Fibroblast of gingiva (primary cell): Measurements from ENCODE around the gene GRK5.

Source experiments
- DNase-seq: peaks from one replicate; pipeline ENCODE4 v3.0.0-alpha.2; 2011; ENCODE audit warnings: low read depth

Gene GRK5

DNA sequence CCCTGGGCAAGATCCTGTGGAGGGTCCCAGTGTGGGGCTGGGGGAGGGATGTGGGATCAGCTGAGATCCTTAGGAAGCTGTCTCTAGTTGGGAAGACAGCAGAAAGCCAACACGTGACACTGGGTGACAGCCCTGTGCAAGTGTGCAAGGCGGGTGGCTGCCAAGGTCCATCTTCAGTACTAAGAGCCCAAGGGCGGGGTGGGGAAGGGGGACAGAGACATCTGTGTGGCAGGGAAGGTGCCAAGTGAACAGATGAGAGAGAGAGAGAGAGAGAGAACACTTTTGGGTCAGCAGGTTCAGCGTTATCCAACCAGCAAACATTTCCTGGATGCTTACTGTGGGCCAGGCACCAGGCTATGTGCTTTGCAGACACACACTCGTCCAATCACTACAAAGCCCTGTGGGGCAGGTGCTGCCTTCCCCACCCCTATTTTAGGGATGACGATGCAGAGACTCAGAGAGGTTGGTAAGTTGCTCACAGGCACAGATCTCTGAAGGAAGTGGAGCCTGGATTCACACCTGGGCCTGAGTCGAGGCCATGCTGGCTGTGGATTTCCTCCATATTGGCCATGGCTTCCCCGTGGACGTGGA, 135.7 kb downstream of the GRK5 start:
- no peak for DNase-seq

GRCh38 chr10:119344381-119344780, 137.0 kb downstream of the GRK5 start:
- DNase-seq, result no peak

DNA sequence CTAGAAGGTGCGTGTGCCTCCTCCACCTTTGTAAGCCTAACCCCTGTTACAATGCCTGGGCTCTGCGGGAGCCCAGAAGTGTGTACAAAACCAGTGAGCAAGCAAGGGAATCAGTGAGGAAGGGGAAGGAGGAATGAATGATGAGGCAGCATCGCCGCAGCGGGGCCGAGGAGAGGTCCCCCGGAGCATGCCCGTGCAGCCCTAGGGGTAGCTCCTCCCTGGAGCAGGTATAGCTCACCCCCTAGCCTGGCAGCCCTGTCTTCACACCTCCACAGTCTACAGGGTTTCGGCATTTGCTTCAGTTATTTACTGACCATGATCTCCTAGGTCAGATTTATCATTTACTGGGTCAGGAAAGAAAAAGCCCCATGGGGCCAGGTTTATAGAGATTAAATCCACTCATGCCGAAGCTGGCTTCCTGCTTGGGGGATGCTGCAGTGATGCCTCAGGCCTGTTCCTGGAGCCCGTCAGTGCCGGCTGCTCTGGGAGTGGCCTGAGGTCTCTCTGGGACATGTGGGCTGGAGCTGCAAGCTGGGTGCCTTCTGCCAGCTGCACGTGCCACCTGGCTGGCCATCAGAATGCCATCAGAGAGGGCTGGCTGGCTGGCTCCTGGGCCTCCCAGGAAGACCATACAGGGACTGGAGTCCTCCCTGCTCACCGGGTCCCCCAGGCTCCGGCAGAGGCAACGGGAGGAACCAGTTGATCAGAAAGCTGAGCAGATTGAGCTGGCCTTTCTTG, 138.9 kb downstream of the GRK5 start:
- no peak for DNase-seq

GRCh38 chr10:119347181-119347974, 140.0 kb downstream of the GRK5 start:
- DNase-seq, result no peak

DNA sequence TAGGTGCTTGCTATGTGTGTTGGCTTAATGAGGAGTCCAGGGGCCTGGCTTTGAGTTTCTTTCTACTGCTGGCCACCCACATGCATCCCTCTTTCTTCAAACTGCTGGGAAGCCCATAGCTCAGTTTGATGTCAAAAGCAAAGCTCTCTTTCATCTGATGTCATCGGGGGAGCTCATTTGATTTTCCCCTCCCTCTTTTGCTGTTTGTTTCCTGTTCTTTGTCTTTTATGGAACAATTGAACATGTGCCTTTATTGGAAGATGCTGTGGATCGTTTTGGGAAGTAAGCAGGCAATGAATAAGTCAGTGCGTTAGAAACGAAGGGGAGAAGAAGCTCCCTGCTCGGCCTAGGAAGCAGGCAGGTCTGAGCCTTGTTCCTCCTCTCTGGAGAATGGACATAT, 140.7 kb downstream of the GRK5 start:
- no peak for DNase-seq

DNA sequence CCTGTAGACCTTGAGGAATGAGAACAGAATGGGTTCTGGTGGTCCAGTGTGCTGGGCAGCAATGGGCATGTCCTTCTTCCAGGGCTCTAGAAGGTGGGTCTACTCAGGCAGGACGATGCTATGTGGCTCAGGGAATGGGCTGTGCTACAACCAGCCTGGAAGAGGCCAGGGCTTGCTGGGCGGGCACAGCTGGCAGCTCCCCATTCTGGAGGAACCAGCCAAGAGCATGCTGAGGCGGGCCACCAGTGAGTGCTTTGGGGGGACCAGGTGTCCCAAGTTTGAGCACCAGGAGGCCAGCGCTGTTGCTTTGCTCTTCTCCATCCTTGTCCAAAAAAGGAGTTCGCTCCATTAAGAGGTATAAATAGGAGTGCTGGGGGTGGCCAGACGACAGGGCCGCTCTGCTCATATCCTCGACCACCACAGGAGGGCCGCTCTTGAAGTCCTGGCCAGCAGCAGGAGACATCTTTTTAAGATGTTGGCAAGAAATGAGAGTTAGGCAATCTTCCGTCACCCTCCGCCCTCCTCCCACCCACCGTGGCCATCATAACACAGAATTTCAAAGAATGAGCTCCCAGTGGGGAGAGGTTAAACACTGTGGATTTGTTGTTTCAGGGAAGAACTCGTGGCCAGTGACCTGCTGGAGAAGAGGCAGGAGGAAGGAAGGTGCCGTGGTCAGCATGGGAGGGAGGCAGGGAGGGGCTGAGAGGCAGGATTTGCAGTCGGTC, 141.3 kb downstream of the GRK5 start:
- peak; percentile 37 for DNase-seq

DNA sequence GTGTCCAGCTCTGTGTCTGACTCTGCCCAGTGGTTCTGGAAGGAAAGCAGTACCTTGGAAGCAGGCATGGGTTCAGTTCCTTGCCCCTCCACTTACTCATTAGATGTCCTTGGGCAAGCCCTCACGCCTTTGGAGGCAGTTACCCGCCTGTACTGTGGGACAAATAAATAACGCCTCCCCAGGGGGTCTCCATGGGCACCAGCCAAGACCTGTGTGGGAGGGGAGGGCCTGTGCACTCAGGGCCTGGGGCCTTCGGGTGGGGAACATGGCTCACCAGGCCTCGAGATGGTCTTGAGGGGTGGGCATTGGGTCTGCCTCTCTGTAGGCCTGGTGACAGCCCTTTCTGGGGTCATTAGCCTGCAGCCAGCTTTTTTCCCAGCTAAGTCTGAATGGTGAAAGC, 142.0 kb downstream of the GRK5 start:
- no peak for DNase-seq

GRCh38 chr10:119349937-119350501, 142.6 kb downstream of the GRK5 start:
- DNase-seq, result no peak

- peak; percentile 39 for DNase-seq
These were observed 143.2 kb downstream of the GRK5 start for GRCh38 chr10:119350502-119351097.

DNA sequence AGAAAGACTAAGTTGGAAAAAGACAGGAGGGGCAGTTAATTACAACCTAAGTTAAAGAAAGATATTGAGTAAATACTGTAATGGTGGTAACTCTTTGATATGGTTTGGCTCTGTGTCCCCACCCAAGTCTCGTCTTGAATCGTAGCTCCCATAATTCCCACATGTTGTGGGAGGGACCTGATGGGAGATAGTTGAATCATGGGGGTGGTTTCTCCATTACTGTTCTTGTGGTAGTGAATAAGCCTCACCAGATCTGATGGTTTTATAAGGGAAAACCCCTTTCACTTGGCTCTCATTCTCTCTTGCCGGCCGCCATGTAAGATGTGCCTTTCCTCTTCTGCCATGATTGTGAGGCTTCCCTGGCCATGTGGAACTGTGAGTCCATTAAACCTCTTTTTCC, 143.8 kb downstream of the GRK5 start:
- no peak for DNase-seq

DNA sequence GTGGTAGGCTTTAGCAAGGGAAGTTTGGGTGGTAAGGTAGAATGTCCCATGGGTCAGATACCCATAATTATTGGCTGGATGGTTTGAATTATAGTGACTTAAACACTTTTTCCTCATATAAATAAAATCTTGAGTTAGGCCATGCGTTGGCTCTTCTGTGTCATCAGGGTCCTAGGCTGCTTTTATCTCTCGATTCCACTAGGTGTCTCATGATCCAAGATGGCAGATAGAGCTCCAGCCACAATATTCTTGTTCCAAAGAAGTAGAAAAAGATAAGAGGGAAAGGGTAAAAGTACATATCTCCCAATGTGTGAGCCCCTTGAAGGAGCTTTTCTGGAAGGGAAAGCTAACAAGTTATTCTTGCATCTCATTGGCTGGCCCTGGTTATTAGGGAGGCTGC, 144.7 kb downstream of the GRK5 start:
- DNase-seq, result no peak

DNA sequence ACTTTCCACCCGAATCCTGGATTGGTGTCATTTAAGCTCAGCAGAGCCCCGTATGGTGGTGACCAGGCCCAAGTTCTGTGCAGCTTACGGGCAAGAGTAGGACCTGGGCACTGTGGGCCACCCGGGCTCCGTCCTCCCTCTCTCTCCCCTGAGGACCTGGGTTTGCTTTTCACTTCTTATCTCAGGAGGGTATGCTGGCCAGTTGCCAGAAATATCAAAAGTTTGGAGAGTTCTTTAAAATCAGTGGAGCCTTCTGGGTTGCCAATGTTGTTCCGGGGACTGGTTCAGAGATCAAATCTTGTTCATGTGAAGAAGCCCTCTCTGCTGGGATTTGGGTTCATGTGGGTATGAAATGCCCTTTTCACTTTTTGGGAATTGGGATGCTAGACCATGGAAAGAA, 145.4 kb downstream of the GRK5 start:
- DNase-seq, result no peak

- no peak for DNase-seq
These were observed 146.1 kb downstream of the GRK5 start for GRCh38 chr10:119353421-119353820.

- DNase-seq, result no peak
These were observed 148.6 kb downstream of the GRK5 start for GRCh38 chr10:119355930-119356329.

DNA sequence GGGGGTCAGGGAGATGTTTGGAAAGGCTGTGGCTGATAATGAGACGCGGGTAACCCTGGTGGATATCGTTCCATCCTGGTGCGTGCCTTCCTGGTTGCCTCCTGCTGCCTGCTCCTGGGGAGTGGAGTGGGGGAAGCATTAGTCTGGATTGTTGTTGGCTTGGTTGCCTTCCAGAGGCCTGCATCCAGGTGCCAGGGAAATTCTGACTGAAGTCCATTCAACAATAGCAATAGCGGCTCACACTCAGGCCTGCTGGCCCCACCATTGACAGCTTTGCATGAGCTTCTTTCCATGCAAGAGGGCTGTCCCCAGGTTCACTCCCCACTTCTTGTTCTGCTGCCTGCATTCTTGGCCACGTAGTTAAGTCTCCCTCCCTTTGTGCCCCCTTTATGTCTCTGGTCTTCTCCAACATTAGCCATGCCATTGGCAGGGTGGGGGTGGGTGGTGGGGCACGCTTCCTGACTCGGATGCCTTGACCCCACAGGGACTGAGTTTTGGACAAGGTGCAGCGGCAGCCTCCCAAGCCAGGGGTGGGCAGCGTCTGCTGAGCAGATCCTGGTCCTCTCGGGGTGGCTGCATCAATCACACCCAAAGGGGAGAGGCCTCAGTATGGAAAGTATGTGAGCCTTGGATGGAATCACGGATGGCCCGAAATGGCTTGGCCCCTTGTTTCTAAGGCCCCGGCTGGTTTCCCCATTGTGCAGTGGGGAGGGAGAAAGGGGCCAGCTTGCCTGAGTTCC, 150.2 kb downstream of the GRK5 start:
- DNase-seq, result no peak

DNA sequence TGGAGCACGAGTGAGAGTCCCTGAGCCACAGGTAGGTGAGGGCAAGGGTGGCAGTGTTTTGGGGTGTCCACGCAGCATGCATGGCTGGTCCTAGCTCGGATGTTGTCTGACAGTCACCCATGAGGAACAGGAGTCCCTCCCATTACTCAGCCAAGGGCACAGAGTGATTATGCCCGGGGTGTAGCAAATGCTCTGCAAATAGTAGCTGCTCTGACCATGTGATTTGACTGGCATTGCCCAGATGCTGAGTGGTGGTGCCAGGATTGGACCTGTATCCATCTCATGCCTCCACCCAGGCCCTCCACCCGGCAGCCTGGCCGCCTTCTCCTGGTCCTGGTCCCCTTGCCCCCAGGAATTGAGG, 150.8 kb downstream of the GRK5 start:
- DNase-seq, result no peak

DNA sequence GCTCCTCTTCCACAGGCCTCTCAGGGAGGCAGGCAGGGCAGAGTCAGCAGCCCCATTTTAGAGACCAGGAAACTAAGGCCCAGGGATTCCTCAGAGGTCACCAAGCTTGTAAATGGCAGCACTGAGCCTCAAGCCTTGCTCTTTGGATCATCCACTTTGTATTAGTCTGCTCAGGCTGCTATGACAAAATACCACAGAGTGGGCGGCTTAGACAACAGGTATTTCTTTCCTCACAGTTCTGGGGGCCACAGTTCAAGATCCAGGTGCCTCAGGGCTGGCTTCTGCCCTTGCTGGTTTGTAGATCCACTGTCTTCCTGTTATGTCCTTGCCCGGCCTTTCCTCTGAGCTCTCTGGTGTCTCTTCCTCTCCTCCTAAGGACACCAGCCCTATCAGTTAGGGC, 151.2 kb downstream of the GRK5 start:
- no peak for DNase-seq

- no peak for DNase-seq
These were observed 151.7 kb downstream of the GRK5 start for GRCh38 chr10:119359025-119359424.

- no peak for DNase-seq
These were observed 153.0 kb downstream of the GRK5 start for GRCh38 chr10:119360181-119360921.

DNA sequence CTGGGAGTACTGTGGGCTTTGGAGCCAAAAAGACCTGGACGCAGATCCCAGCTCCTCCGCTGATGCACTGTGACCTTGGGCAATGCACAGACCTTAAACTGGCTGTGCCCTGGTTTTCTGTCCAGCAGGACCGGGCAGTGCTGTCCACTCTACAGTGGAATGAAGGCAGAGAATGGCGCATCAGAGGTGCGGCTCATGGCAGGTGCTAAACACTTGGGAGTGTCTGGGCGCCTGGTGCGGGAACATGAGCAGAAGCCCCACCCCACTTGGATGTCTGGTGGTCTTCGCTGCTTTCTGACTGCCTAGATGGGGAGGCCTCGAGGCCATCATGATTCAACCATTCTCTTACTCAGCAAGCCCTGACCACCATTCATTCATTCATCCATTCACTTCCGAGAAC, 153.7 kb downstream of the GRK5 start:
- no peak for DNase-seq
